Uterus (tissue), 2 donors: Measurements from ENCODE around the gene HSD17B8.
A peak's percentile ranks its signal among the peaks of the same experiment; 100 is the strongest.

Source experiments
- CTCF ChIP-seq, 4 experiments: fragments of 200-600 bp in 2 of 4; fragments of 450-650 bp in 2 of 4; sonication (generic) in 2 of 4; IDR thresholded peaks; one replicate each; pipeline ENCODE4 v1.5.1; 2016 to 2019; ENCODE audit warnings: antibody characterized with exemption in 4 of 4, mild to moderate bottlenecking in 2 of 4, moderate library complexity in 1 of 4
- POLR2A ChIP-seq, 2 donors: fragments of 450-650 bp; IDR thresholded peaks; one replicate each; pipeline ENCODE4 v1.6.1; 2016; ENCODE audit warnings: antibody characterized with exemption in 2 of 2, mild to moderate bottlenecking in 1 of 2, moderate library complexity in 1 of 2

- TF ChIP-seq CTCF (IDR thresholded peaks at IDR 0.05) (peak in 1 of 4 experiments; percentile 6), POLR2A (IDR thresholded peaks at IDR 0.05) (no peak)
Measured at GRCh38 chr6:33172688-33173534, 31.5 kb upstream of the HSD17B8 start.
